Astrocyte (in vitro differentiated cells and primary cell): Measurements from ENCODE around the gene GRAMD4. TPM values are rescaled to one million over a fixed set of nuclear protein-coding genes. Genes with fewer than 3 reads are reported as not detected.

Experiments used
- DNase-seq: peaks from one replicate; pipeline ENCODE4 v3.0.0-alpha.2; 2010; ENCODE audit warnings: low read depth
- FAIRE-seq: peaks from 2 replicates; lab custom pipeline; 2011; peaks lifted over from hg19 to GRCh38; lab: Jason Lieb, UNC
- H2AFZ ChIP-seq: 2 replicates; pipeline ENCODE4 v1.6.0; 2012; ENCODE audit warnings: low read depth, low read length, inconsistent platforms
- H3K27ac ChIP-seq: 2 replicates; pipeline ENCODE4 v1.5.1; 2011; ENCODE audit warnings: low read depth, low read length, inconsistent platforms
- H3K27me3 ChIP-seq: 2 replicates; pipeline ENCODE4 v1.6.0; 2011; ENCODE audit warnings: low read length, inconsistent platforms; ENCODE audit not compliant: insufficient read depth
- H3K36me3 ChIP-seq: 2 replicates; pipeline ENCODE4 v1.5.1; 2011; ENCODE audit warnings: low read length, inconsistent platforms; ENCODE audit not compliant: insufficient read depth
- H3K4me1 ChIP-seq: 2 replicates; pipeline ENCODE4 v1.5.1; 2011; ENCODE audit warnings: low read length, inconsistent platforms; ENCODE audit not compliant: insufficient read depth
- H3K4me2 ChIP-seq: 2 replicates; pipeline ENCODE4 v1.6.0; 2012; ENCODE audit warnings: low read length, inconsistent platforms
- H3K4me3 ChIP-seq: 2 replicates; pipeline ENCODE4 v1.5.1; 2011; ENCODE audit warnings: low read depth, mild to moderate bottlenecking, low read length, inconsistent platforms; ENCODE audit not compliant: insufficient read depth
- H3K79me2 ChIP-seq: 2 replicates; pipeline ENCODE4 v1.6.0; 2012; ENCODE audit warnings: mild to moderate bottlenecking, low read length, inconsistent platforms; ENCODE audit not compliant: insufficient read depth
- H3K9ac ChIP-seq: 2 replicates; pipeline ENCODE4 v1.6.0; 2012; ENCODE audit warnings: mild to moderate bottlenecking, low read length, inconsistent platforms
- H3K9me3 ChIP-seq: 2 replicates; pipeline ENCODE4 v1.5.1; 2012; ENCODE audit warnings: low read depth, mild to moderate bottlenecking, low read length, inconsistent platforms; ENCODE audit not compliant: insufficient read depth
- H4K20me1 ChIP-seq: 2 replicates; pipeline ENCODE4 v1.6.0; 2012; ENCODE audit warnings: low read length, inconsistent platforms; ENCODE audit not compliant: insufficient read depth
- H3K27ac Mint-ChIP-seq: one replicate; pipeline ENCODE4 v1.8.0; 2021; ENCODE audit warnings: mild to moderate bottlenecking, mixed read lengths; ENCODE audit not compliant: unreplicated experiment
- H3K27me3 Mint-ChIP-seq: one replicate; pipeline ENCODE4 v1.8.0; 2021; ENCODE audit warnings: low read depth, mixed read lengths; ENCODE audit not compliant: unreplicated experiment
- H3K36me3 Mint-ChIP-seq: one replicate; pipeline ENCODE4 v1.8.0; 2021; ENCODE audit warnings: low read depth, mixed read lengths; ENCODE audit not compliant: unreplicated experiment
- H3K4me1 Mint-ChIP-seq: one replicate; pipeline ENCODE4 v1.8.0; 2021; ENCODE audit warnings: low read depth, mixed read lengths; ENCODE audit not compliant: unreplicated experiment
- H3K4me3 Mint-ChIP-seq: one replicate; pipeline ENCODE4 v1.8.0; 2021; ENCODE audit warnings: mild to moderate bottlenecking, moderate library complexity, mixed read lengths; ENCODE audit not compliant: unreplicated experiment
- H3K9me3 Mint-ChIP-seq: one replicate; pipeline ENCODE4 v1.8.0; 2021; ENCODE audit warnings: mild to moderate bottlenecking, mixed read lengths; ENCODE audit not compliant: unreplicated experiment
- EZH2 ChIP-seq: IDR thresholded peaks from 2 replicates; pipeline ENCODE4 v1.6.1; 2012; ENCODE audit warnings: mild to moderate bottlenecking, low read length, inconsistent platforms; ENCODE audit not compliant: insufficient read depth
- total RNA-seq: library from RNA; stranded (reverse); gene quantifications from 2 replicates; pipeline ENCODE4 v1.2.1, GENCODE V29; 2021
- TF ChIP-seq, protein P1 (sequence below): IDR thresholded peaks from 2 replicates; pipeline ENCODE4 v1.5.1; 2011; ENCODE audit warnings: low read depth, mild to moderate bottlenecking, inconsistent platforms, low read length, moderate library complexity; ENCODE audit not compliant: insufficient read depth

The GRAMD4 gene
- total RNA-seq, 1 donor from 2014 or later = 17.8 TPM

DNA sequence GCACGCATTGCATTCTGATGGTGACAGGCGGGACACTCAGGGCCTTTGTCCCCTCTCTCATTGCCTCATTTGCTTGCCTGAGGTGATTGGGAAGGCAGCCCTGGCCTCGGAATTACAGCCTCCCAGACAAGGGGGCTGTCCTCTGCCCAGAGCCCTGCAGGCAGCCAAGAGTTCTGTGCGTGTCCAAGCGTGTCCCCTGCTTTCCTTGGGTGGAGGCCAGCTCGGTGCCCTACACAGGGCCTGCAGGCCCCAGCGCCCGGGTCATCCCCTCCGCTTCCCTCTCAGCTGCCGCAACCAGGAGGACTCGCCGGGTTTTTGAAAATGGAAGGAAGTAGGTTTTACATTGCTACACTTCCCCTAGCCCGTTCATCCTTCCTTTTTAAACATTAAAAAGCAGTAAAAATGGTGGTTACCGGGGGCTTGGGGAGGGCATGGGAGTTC, 1.9 kb downstream of the GRAMD4 start:
- Histone ChIP-seq H4K20me1 (peaks cover 43% of the 10 kb centered on the region), H3K4me1 (peaks cover 12% of the 10 kb centered on the region), H3K9ac (no peak overlapping the region), H3K4me3 (no peak overlapping the region), H3K79me2 (peaks cover 7% of the 10 kb centered on the region), H3K36me3 (no peaks in the 10 kb centered on the region), H2AFZ (no peak overlapping the region), H3K9me3 (no peaks in the 10 kb centered on the region), H3K4me2 (no peak overlapping the region), H3K27ac (no peak overlapping the region), H3K27me3 (no peaks in the 10 kb centered on the region)
- peaks cover 7% of the 10 kb centered on the region for H3K4me1 Mint-ChIP-seq
- no peaks in the 10 kb centered on the region for H3K27me3 Mint-ChIP-seq
- H3K4me3 Mint-ChIP-seq = no peak overlapping the region
- DNase-seq (no peak), FAIRE-seq (no peak)
- H3K27ac Mint-ChIP-seq = no peak overlapping the region
- TF ChIP-seq, protein P1, sequence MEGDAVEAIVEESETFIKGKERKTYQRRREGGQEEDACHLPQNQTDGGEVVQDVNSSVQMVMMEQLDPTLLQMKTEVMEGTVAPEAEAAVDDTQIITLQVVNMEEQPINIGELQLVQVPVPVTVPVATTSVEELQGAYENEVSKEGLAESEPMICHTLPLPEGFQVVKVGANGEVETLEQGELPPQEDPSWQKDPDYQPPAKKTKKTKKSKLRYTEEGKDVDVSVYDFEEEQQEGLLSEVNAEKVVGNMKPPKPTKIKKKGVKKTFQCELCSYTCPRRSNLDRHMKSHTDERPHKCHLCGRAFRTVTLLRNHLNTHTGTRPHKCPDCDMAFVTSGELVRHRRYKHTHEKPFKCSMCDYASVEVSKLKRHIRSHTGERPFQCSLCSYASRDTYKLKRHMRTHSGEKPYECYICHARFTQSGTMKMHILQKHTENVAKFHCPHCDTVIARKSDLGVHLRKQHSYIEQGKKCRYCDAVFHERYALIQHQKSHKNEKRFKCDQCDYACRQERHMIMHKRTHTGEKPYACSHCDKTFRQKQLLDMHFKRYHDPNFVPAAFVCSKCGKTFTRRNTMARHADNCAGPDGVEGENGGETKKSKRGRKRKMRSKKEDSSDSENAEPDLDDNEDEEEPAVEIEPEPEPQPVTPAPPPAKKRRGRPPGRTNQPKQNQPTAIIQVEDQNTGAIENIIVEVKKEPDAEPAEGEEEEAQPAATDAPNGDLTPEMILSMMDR = no peak
- no peak for TF ChIP-seq EZH2
- peaks cover 2% of the 10 kb centered on the region for H3K36me3 Mint-ChIP-seq
- no peaks in the 10 kb centered on the region for H3K9me3 Mint-ChIP-seq

DNA sequence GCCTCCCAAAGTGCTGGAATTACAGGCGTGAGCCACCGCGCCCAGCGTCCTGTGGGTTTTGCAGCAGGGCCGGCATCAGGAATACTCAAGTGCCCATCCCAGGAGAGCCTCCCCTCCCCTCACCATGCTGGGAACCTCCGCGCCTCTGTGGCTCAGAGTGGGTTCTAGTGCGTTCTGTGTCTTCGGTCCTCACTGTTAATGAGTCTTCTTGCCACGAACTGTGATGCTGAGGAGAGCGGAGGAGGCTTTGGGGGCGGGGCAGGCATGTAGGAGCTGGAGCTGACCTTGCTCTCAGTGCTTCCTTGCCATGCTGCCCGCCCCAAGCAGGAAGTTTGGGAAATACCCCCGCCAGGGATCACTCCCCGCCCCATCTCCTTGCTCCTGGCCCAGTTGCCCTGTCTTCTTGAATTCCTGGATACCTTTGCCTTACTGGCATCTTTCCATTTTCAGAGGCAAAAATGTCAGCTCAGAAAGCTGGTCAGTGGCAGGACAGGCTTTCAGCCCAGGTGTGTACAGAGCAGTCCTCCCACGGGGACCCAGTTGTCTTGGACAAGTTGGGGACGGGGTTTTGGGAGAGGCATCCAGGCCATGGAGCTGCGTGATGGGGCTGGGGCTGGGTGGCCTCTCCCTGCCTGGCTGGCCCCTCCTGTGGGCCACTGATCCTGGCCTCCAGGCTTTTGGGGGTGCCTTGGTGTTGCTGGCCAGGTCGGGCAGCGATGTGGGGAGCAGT, 5.1 kb downstream of the GRAMD4 start:
- no peaks in the 10 kb centered on the region for H3K4me1 ChIP-seq
- Mint-ChIP-seq H3K9me3 (no peaks in the 10 kb centered on the region), H3K36me3 (peaks cover 6% of the 10 kb centered on the region), H3K27ac (no peak overlapping the region), H3K4me3 (no peak overlapping the region), H3K4me1 (no peaks in the 10 kb centered on the region), H3K27me3 (peaks cover 2% of the 10 kb centered on the region)
- H3K4me3 ChIP-seq = no peak overlapping the region
- no peak overlapping the region for H2AFZ ChIP-seq
- FAIRE-seq (no peak), DNase-seq (no peak)
- no peaks in the 10 kb centered on the region for H3K27me3 ChIP-seq
- TF ChIP-seq, protein P1 = no peak
- no peak for TF ChIP-seq EZH2
- no peaks in the 10 kb centered on the region for H3K36me3 ChIP-seq
- H4K20me1 ChIP-seq = peaks cover 19% of the 10 kb centered on the region
- no peaks in the 10 kb centered on the region for H3K79me2 ChIP-seq
- no peaks in the 10 kb centered on the region for H3K9me3 ChIP-seq
- no peak overlapping the region for H3K9ac ChIP-seq
- H3K4me2 ChIP-seq = no peak overlapping the region
- H3K27ac ChIP-seq = no peak overlapping the region

DNA sequence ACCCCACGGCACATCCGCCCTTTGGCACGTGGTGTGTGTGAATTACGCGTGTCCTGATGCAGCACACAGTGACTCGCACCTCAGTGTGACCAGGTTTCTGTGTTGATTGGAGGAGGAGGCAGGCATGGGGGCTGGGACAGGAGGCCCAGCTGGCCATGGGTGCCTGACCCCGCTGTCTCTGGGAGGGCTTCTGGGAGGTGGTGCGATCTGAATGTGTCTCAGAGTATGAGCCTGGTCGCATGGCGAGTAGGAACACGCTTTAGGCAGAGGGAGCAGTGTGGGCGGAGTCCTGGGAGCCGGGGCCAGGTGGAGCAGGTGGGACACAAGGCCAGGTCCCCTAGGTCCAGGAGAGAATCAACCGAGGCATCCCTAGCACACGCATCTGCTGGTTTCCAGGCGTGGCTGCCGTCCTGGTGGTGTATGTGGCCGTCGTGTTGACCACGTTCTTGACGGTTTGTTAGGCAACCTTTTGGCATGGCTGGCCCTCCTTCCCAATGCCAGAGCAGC, 5.7 kb downstream of the GRAMD4 start:
- no peak overlapping the region for H3K4me3 Mint-ChIP-seq
- no peaks in the 10 kb centered on the region for H3K27me3 ChIP-seq
- peaks cover 2% of the 10 kb centered on the region for H3K27me3 Mint-ChIP-seq
- H3K9ac ChIP-seq = no peak overlapping the region
- H3K4me1 Mint-ChIP-seq = no peaks in the 10 kb centered on the region
- no peaks in the 10 kb centered on the region for H3K9me3 Mint-ChIP-seq
- no peak for TF ChIP-seq EZH2
- TF ChIP-seq, protein P1 = no peak
- no peaks in the 10 kb centered on the region for H3K9me3 ChIP-seq
- no peak overlapping the region for H3K27ac Mint-ChIP-seq
- no peak overlapping the region for H2AFZ ChIP-seq
- H3K36me3 Mint-ChIP-seq = peaks cover 7% of the 10 kb centered on the region
- H4K20me1 ChIP-seq = peaks cover 19% of the 10 kb centered on the region
- H3K4me2 ChIP-seq = no peak overlapping the region
- no peaks in the 10 kb centered on the region for H3K36me3 ChIP-seq
- no peak overlapping the region for H3K4me3 ChIP-seq
- H3K4me1 ChIP-seq = no peaks in the 10 kb centered on the region
- DNase-seq (no peak), FAIRE-seq (no peak)
- H3K79me2 ChIP-seq = no peaks in the 10 kb centered on the region
- no peak overlapping the region for H3K27ac ChIP-seq
